A673 (cell line): ENCODE measurements around the gene SMARCD2.

Source experiments
- EZH2 ChIP-seq: fragments of 200-600 bp; sonication (generic); IDR thresholded peaks from 2 replicates; pipeline ENCODE4 v1.6.1; 2017; ENCODE audit warnings: borderline replicate concordance, low read depth, mild to moderate bottlenecking, mixed read lengths, antibody characterized with exemption, low read length; ENCODE audit not compliant: poor library complexity, severe bottlenecking
- TF ChIP-seq, protein P1 (sequence below): fragments of 300-800, 200-600 bp; sonication (generic); conservative IDR thresholded peaks from 2 replicates; pipeline ENCODE4 v1.5.1; 2017; ENCODE audit warnings: low read depth, mild to moderate bottlenecking, antibody characterized with exemption, low read length, moderate library complexity, mixed read lengths

DNA sequence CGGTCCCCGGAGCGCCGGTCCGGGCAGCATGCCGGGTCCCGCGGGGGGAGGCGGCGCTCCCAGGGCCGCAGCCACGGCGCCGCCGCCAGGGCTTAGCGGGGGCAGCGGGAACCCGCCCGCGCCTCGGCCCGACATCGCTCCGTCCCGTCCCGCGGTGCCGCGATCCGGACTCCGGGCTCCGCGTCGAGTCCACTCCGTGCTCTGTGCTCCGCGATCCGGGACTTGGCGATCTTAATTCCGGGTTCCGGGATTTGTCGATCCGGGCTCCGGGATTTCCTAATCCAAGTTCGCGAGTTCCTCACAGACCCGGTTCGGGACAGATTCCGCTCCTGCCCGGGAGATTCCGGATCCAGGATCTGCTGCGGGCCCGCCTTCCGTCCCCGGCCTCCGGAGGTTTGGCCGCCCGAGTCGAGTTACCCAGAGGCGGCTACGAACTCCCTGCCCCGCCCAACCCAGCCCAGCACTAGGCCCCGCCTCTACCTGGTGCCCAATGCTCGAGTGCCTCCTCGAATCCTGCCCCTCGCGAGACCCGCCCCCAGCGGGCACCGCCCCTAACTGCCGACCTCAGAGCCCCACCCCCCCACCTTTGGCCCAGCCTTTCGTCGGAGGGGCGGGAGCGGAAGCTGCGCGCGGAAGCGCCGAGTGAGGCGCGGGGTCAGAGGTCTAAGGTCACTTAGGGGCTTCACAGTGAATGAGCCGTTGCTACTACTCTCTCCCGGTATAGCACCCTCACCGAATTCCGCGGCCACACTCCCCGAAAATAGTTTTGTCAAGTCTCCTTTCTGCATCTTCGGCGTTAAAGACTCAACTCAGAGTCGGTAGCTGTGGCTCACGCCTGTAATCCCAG lies at the start of gene SMARCD2:
- TF ChIP-seq, protein P1, sequence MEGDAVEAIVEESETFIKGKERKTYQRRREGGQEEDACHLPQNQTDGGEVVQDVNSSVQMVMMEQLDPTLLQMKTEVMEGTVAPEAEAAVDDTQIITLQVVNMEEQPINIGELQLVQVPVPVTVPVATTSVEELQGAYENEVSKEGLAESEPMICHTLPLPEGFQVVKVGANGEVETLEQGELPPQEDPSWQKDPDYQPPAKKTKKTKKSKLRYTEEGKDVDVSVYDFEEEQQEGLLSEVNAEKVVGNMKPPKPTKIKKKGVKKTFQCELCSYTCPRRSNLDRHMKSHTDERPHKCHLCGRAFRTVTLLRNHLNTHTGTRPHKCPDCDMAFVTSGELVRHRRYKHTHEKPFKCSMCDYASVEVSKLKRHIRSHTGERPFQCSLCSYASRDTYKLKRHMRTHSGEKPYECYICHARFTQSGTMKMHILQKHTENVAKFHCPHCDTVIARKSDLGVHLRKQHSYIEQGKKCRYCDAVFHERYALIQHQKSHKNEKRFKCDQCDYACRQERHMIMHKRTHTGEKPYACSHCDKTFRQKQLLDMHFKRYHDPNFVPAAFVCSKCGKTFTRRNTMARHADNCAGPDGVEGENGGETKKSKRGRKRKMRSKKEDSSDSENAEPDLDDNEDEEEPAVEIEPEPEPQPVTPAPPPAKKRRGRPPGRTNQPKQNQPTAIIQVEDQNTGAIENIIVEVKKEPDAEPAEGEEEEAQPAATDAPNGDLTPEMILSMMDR, result no peak
- no peak for TF ChIP-seq EZH2
